NK-92 treated with Interleukin-12 subunit alpha and Interleukin-12 subunit beta, amount 100 ng/mL, for 24 hours (cell line): ENCODE results near the gene TMEM106C.
"Not testable (repeated sequence)": the region's sequence is repeated elsewhere in the genome, so short reads cannot be mapped to it uniquely, and the experiment has no call there.

Experiments used
- DNase-seq: peaks from one replicate; lab custom pipeline; 2025; lab: John Stamatoyannopoulos, UW

The TMEM106C gene

DNA sequence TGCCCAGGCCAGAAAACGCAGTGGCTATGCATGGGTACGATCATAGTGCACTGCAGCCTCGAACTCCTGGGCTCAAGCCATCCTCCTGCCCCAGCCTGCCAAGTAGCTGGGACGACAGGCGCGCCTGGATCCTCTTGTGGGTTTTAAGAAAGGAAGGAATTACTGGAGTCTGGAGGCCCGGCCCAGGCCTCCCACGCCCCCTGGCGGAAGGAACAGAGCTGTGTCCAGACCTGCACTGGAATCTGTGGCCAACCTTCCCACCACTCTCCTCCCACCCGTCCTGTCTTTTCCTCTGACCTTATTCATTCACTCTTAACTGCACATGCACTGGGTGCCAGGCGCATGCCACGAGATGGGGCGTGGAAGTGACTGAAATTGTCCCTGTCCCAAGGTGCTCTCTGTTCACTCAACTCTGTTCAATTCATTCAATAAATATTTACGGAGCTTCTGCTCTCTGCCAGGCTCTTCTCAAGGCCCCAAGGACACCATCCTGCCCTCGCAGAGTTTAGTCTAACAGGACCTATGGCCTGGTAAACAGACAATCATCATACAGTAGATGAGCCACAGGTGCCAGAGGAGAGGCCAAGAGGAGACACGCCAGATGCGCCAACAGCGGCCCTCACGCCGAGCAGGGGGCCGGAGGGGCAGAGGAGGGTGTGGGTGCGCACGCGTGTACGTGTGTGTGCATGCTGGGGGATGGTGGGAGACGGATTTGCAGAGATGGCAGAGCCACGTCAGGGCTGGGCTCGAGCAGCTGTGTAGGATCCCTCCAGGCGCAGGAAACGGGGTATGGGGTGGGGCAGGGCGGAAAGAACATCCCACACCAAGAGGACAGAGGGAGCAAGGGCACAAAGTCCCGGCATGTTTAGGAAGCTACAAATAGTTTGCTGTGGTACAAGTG lies 13.7 kb upstream of the TMEM106C start:
- peak; percentile 5 for DNase-seq

DNA sequence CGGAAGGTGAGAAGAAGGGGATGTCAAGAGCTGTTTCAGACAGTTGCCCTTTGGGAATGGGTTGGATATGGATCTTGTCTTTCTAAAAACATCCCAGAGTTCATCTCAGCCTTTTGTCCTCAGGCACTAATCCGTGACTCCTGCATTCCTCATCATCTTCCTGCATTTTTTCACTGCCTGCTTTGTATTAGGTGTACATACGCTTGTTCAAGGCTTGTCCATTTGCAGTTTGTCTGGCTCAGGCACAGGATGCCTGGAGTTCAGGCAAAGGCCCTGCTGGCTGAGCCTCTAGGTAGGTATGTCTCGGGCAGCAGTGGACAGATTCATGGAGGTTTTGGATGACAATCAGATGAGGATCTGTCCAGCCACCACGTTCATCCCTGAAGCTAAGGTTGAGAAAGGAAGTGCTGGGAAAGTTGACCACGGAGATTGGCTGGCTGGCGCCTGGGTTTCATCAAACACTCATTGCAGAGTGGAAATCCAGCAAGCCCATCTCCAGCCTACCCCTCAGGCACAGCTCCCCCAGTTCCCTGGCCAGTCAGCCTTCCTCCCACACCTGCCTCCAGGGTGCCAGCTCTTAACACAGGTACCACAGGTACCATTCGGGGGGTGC lies 12.4 kb upstream of the TMEM106C start:
- DNase-seq: no peak

DNA sequence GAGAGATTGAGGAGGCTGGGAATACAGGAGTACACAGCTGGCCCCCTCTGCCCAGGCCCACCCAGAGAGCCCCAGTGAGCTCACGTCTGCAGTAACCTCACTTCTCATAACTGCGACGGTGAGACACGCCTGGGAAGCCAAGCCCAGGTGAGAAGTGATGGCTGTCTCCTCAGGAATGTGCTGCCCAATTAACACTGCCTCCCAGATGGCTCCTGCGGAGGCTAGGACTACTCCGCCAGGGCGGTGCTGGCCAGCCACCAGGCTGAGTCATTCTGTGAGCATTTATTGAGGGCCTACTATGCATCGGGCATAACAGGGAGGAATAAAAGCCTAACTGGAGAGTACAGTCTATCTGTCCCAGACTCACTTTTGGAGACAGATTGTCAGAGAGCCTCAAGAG lies 9.3 kb upstream of the TMEM106C start:
- DNase-seq: no peak

DNA sequence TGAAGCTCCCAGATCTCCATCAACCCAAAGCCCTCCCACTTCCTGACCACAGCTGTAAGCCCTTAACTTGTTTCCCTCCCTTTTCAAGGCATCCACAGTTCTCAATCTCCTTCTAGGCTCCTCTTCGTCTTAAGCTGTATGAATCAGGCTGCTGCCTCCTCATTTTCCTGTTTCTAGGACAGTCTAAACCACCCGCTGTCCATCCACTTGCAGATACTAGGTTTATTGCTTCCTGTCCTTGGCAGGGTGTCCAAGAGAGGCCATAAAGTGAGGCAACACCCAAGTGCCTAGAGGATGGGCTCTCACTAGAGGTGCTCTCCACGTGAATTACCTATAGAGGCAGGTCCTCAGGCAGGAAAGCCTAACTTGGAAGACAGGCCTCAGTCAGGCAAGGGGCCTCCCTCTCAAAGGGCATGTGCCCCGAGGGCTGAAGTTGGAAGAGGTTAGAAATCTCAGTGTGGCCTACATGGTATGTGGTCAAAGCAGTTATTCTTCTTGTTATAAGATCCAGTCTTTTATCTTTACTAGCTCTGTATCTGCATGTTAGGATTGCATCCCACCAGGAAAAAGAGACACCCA lies 8.8 kb upstream of the TMEM106C start:
- DNase-seq: no peak

DNA sequence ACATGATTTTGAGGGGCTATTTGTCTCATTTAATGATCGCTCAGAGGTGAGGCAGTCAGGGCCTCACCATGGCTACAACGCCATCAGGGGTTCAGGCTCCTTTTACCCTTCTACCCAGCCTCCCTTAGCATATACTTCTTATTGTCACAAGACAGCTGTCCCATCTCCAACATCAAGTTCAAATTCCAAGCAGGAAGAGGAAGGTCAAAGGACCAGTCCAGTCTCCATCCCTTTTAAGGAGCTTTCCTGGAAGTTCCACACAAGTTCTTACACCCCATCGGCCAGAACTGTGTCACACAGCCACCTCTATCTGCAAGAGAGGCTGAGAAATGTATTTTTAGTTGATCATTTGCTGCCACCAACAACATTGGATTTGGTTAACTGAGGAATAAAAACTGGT lies 8.3 kb upstream of the TMEM106C start:
- no peak for DNase-seq

DNA sequence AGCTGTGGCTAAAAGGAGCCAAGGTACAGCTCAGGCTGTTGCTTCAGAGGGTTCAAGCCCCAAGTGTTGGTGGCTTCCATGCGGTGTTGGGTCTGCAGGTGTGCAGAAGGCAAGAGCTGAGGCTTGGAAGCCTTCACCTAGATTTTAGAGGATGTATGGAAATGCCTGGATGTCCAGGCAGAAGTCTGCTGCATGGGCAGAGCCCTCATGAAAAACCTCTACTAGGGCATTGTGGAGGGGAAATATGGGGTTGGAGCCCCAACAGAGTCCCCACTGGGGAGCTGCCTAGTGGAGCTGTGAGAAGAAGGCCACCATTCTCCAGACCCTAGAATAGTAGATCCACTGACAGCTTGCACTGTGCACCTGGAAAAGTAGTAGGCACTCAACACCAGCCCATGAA lies 5.7 kb upstream of the TMEM106C start:
- not testable (repeated sequence) for DNase-seq

DNA sequence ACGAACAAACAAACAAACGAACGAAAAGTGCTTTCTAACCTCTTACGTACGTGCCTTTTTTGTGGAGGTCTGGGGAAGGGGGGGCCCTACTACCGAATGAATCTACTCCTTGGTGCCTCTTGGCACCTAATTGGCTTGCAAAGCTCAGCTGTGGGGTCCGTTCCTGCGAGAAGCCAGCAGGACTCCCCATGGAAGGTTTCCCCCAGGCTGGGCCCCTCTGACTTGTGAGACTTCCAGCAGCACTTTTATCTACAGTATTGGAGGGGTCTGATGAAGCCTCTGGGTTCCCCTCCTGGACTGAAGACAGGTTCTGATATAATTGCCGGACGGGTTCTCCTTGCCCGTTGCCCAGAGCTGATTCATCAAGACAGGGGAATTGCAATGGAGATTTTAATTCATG lies 1.2 kb upstream of the TMEM106C start:
- no peak for DNase-seq

DNA sequence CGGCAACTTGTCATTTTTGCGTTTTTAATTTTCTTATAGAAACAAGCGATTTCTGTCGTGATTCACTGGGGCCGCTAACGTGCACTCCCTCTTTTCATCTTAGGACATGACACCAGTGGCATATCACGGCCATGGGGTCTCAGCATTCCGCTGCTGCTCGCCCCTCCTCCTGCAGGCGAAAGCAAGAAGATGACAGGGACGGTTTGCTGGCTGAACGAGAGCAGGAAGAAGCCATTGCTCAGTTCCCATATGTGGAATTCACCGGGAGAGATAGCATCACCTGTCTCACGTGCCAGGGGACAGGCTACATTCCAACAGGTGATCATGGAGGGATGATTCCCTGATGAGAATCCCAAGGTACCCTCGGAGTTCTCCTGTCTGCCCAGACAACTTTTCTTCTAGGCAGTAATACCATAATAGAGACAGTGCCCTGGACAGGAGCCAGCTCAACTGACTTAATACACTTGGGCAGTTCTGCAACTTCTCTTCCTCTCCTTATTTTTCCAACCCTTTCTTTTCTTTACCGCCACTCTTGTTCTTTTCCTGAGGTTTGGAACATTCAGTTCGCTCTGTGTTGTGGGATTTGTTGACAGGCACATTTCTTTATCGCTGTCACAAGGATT lies 821 bp downstream of the TMEM106C start:
- DNase-seq: no peak

DNA sequence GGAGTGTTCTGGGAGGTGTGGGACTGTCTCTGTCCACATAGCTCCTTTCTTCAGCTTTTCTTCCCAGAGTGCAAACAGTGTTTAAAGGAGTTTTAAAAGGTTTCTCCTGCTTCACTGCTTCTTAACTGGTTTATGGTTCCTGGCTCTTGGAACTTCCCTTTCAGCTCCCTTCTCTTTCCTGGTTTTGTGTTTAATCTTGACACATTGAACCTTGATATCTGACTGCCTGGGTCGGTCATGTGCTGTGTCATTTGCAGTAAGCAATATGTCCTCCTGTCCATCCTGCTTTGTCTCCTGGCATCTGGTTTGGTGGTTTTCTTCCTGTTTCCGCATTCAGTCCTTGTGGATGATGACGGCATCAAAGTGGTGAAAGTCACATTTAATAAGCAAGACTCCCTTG lies 2.2 kb downstream of the TMEM106C start:
- no peak for DNase-seq

DNA sequence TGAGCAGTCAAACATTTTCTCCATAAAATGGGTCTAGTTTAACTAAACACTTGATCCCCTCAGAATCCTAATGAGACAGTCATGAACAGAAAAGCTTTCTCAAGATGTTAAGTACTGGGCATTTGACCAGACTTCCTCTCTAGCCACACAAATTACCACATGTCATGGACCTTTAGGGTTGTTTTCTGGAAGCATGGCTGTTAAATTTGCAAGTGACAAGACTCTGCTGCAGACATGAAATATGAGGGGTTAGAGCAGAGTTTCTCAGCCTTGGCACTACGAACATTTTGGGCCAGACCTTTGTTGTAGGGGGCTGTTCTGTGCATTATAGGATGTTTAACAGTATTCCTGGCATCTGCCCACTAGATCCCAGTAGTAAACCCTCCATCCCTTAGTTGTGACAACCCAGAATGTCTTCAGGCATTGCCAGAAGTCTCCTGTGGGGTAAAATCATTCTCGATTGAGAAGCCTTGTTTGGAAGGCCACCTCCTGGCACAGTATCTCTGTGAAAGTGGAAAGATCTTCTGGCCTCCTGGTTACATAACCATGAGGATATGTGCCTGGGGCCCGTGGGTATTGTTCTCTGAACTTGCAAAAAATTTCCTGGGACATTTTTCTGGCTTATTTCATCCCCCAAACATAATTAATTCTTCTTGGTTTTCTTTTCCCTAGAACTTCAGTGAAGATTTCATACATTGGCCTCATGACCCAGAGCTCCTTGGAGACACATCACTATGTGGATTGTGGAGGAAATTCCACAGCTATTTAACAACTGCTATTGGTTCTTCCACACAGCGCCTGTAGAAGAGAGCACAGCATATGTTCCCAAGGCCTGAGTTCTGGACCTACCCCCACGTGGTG lies 4.3 kb downstream of the TMEM106C start:
- no peak for DNase-seq

DNA sequence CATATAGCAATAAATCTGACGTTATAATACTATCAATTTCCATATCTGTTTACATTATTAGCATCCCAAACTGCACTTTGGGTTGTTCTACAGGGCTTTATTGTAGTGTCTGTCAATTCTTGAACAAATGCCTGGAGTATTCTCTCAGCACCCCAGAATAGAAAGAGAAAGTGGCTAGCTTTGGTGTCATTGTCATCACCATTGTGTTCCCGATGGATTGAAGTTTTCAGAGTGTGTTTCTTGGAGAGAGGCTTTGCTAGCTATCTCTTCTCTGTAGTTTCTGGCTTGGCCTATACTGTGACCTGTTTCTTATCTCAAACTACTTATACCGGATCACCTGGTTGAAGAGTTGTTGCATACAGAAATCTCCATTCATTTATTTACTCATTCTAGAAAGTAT lies 6.4 kb downstream of the TMEM106C start:
- DNase-seq: no peak

DNA sequence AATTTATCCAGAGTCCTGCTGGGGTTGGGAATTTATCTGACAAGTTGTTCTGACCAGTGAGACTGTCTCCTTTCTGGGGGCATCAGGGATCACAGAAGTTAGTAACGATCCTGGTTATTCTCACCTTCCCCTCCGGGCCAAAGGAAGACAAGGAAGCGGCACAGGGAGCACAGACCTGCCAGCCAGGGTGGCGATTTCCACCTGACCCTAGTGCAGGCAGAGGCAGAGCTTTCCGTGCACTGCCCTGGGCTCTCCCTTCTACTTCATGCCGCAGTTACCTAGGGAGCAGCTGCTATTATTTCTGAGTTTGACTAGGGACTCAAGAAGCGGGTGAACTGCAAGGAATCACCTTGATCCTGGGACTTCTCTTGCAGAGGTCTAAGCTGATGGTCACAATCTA lies 7.4 kb downstream of the TMEM106C start:
- DNase-seq: no peak

DNA sequence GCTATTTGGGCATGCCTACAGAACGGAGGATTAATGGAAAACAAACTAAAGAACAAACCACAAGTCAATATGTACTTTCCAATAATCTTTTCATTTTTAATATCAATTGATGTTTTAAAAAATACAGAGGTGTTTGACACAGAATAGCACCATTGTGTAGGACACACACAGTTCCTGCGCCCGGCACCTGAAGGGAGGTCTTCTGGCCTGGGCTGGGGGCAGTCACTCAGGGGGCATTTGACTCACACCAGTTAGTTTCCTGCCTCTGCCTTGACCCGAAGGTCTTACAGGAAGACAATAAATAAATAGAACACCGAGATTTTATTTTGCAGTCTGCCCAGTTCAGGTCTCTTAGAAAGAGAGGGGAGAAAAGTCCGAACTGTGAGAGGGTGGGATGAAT lies 9.5 kb downstream of the TMEM106C start:
- DNase-seq: no peak

DNA sequence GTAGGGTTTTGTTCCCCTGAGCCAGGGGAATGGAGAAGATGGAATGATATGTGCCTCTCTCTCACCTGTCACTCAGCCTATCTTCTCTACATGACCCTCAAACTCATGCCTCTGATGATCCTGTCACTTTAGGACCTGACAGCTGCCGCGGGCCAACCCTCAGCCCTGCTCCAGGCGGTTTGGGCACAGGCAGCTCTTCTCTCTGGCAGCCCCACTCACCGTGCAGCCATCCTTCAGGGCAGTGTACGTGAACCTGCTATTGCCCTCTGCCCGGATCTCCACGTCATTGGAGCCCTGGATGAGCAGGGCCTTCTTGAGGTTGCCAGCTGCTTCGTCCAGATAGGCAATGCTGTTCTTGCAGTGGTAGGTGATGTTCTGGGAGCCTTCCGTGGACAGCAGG lies 10.5 kb downstream of the TMEM106C start:
- no peak for DNase-seq

DNA sequence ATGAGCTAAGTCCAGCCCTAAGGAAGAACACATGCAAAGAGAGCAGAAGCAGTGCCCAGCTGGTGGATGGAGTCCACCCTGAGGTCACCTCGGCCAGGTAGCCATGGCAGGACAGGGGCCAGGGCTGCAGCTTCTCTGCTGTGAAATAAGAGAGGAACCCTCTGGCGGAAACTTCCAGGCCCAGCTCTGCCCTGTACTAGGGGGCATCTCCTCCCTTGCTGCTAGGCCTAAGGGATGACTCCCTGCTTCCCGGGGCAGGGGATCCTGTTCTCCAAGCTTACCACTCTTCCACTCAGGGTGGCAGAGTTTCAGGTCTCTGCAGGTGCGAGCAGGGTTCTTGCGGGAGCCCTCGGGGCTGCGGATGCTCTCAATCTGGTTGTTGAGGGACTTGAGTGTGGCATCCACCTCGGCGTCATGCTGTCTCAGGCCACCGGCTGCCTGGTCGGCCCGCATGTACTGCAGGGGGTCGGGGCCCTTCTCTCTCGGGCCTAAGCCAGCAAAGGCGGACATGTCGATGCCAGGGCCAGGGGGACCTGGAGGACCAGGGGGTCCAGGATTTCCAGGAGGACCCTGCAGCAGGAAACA lies 11.7 kb downstream of the TMEM106C start:
- DNase-seq: no peak

DNA sequence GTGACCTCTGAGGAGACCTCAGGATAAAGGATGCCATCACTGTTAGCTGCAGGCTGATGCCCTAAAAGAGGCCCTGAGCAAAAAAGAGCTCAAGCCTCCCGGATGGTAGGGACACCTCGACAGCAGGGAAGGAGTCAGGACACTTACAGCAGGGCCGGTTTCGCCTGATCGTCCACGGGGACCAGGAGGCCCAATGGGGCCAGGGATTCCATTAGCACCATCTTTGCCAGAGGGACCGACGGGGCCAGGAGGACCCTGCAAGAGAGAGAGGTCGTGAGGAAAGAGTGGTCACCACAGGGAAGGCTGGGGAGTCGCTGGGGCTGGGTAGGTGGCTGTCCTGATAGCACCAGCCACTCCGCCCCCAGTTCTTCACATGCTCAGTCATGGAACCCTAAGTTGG lies 12.4 kb downstream of the TMEM106C start:
- DNase-seq: no peak

DNA sequence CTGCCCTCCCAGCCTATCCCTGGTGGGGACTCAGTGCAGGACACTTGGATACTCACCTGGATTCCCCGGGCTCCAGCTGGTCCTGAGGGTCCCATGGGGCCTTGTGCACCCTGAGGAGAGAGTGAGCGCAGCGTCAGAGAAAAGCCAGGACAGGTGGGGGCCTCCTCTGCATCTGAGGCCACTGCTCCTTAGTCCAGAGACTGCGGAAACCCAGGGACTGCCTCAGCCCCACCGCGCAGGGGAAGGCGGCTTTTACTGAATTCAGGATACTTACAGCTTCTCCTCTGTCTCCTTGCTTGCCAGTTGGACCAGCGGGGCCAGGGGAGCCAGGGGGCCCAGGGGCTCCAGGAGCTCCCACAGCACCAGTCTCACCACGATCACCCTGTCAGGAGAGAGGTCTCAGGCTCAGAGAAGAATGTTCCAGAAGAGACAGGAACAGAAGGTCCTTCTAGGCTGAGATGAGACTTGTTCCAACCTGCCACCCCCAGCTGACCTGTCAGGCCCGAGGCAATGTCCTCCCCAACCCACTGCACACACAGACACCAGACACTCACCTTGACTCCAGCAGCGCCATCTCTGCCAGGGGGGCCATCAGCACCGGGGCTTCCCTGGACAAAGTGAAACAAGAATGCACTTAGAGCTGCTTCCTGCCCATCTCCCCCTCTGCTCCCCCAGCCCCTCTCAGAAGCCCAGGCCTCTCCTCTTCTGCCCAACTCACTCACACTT lies 13.8 kb downstream of the TMEM106C start:
- DNase-seq: no peak

DNA sequence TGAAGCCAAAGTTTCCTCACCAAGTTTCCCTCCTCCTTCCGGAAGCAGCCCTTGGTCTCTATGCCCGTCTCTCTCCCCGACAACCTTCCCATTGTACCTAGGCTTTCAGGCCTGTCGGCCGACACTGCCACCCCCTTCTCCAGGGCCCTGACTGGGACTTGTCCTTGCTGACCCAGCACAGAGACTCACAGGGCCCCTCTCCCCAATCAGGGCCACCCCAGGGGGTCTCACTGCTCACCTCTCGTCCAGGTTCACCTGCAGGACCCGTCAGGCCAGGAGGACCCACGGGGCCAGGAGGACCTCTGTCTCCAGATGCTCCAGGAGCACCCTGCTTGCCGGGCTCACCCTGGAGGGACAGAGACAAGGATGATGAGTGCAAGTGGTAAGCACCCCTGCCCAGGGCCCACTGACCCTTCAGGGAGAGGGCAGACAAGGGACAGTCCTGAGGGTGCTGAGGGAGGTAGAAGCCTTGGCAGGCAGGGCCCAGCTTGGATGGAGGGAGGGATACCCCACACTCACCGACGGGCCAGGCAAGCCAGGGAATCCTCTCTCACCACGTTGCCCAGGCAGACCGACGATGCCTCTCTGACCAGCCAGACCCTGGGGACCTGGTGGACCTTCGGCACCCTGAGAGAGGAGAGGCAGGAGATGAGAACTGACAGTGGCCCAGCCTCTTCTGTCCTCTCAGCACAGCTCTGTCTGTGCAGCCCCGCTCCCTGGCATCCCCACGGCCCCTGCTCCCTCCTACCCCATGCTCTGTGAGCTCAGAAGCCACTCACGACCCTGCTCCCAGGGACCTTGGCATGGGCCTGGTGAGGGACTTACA lies 14.6 kb downstream of the TMEM106C start:
- no peak for DNase-seq

DNA sequence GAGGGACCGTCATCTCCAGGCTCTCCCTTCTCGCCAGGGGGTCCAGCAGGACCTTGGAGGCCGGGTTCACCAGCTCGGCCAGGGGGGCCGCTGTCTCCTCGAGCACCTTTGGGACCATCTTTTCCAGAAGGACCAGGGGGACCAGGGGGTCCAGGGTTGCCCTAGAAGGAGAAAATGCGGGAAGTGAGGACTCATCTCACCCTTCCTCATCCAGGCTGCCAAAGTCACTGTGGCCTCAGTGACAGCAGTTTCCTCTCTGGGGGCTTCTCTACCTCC lies 15.1 kb downstream of the TMEM106C start:
- DNase-seq: no peak

DNA sequence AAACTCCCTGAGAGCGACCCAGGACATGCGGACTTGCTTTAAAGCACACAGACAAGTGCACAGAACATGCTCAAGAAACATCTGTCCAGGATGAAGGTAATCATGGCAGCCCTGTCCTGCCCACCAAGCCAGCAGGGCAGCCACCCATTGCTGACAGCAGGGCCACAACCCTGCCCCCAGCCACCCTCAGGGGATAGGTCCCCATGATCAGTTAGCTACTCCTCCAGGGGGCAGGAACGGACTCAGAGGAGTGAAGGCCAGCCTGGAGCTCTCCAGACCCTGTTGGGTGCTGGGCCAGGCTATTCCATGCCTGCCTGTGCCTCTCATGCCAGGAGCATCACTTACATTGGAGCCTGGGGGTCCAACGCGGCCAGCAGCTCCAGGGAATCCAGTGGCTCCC lies 15.8 kb downstream of the TMEM106C start:
- no peak for DNase-seq
